GM19463 (cell line): Measurements from ENCODE around the gene SORT1.
A peak's percentile ranks its signal among the peaks of the same experiment; 100 is the strongest.
"Not testable (repeated sequence)": the region's sequence is repeated elsewhere in the genome, so short reads cannot be mapped to it uniquely, and the experiment has no call there.

Experiments used
- ATAC-seq: cut with Tn5 transposase; IDR thresholded peaks from one replicate; pipeline ENCODE4 v1.9.1; 2021; ENCODE audit warnings: mild to moderate bottlenecking, moderate library complexity; ENCODE audit not compliant: unreplicated experiment

Gene SORT1

DNA sequence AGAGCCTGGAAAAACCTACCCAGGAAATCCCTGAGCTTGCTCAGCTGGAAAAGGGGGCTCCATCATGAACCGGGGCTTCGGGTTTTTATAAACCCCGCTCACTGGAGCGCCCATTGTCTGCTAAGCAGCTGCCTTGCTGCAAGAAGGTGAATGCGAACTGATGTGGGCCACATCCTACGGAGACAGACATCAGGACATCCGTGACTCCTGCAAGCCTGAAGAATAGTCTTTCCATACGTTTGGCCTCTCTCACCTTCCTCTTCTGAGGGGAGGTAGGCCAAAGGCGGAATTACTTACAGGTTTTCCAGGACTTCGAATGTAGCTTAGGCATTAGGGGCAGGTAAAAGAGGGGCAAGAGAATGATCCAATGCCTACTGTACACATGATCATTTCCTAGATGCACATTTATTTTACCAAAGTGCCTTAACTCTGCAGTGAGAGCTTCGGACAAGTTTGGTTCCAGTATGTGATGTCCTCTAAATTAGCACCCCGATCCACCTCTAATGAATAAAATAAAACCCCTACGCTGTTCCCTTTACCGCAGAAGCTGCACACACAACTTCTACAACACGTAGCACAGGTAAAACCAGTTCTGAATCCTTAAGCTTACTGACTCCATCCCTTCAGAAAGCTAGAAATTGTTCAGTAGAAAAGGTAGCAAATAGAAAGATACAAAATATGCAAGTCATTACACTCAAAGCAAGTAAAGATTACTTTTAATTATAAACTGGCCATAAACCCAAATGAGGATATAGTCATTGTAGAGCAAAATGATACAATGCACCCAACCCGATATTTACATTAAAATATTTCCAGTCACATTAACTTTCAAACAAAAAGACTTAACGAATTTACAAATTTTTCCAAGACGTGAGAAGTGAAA lies 866 bp upstream of the SORT1 start:
- ATAC-seq: no peak

DNA sequence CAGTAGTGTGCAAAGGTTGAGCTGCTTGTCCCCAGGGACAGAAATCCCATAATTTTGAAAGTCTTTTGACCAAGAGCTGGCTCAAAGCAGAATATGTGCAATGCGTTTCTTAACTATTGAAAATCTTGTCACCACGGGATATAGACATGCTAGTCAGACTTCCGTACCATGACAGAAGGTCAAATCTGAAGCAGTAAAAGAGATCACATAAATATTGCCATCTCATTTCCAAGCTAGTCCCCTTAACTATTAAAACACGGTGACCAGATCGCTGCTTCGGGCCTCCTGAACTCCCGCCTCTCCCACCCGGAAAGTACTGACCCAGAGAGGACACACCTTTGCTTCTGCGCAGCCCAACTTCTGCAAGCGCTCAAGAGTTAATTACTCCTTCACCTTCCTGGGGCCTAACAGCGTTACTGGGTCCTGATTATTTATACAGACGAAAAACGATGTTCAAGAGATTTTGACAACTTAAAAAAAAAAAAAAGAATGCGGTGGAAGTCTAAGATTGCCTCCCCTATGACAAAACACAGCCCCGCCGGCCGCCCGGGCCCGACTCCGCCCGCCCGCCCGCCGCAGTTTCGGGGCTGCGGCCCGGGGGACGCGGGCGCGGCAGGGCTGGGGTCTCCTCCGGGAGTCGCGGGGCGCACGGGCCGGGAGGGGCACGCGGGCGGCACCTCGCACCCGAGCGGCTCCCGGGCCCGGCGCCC lies 692 bp downstream of the SORT1 start:
- ATAC-seq: peak; percentile 13

DNA sequence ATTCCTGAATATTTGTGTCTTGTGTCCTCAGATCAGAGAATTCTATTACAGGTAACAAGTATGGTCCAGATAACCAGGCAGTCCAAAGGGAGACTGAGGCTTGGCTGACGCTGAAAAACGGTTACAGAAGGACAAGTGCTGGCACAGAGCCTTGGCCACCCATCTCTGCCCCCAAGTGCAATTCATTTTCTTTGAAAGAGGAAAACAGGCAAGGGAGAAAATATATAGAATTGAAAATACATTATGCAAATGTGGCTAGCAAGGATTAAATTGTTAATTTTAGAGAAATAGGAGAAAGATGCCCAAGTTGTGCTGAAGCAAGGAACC lies 1.2 kb downstream of the SORT1 start:
- ATAC-seq: no peak

DNA sequence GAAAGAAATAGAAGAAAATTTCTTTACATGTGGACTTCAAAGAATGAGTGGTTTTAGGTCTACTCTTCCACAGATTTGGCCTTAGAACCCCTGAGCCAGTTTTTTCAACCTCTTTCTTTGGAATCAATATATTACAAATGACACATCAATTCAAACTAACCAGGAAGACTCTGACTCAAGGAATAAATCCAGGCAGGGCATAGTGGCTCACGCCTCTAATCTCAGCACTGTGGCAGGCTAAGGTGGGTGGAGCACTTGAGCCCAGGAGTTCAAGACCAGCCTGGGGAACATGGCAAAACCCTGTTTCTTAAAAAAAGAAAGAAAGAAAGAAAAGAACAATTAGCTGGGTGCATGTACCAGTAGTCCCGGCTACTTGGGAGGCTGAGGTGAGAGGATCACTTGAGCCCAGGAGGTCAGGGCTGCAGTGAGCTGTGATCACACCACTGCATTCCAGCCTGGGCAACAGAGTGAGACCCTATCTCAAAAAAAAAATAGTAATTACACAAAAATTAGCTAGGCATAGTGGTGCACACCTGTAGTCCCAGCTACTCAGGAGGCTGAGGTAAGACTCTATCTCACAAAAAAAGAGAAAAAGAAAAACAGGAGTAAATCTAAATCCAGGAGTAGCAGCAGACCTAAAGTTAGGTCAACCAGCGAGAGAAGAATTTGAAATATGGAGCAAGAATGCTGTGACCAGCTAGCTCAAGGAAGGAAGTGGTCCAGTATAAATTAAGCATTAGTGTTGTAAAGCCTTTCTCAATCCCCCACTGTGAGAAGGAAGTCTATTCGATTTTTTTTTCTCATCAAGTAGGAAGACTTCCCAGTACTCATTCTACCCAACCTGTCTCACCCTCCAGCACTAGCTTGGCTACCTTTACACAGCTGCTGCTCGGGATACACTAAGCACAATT lies 1.9 kb downstream of the SORT1 start:
- ATAC-seq: no peak

DNA sequence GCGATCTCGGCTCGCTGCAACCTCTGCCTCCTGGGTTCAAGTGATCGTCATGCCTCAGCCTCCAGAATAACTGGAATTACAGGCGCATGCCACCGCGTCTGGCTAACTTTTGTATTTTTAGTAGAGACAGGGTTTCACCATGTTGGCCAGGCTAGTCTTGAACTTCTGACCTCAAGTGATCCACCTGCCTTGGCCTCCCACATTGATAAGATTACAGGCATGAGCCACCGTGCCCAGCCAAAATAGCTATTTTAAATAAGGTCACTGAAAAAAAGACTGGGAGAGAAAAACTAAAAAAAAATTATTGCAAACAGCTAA lies 2.5 kb downstream of the SORT1 start:
- not testable (repeated sequence) for ATAC-seq

DNA sequence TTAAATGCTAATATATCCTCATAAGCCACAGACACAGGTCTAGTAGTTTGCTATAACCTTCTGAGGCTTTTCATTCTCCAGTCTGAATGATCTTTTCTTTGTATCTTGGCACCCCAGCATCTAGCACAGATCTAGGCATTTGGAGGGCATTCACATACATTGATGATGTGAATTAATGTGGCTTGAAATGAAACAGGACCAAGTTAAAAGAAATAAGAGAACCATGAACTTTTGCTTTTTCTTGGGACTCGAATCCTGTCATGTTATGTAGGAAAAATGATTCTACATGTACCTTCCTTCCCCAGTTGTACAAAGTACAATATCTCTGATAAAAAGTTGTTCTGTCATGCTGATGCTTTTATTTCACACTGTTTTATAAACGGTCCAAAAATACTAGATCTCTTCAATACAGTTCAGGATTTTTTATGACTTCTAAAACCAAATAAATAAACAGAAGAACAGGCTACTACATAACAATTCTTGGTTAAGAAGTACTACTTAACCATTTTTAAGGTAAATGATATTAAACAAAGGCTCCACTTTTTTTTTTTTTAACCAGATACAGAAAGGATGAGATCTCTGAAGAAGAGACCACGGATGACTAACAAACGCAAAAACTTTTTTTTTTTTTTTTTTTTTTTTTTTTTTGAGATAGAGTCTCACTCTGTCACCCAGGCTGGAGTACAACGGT lies 3.0 kb downstream of the SORT1 start:
- ATAC-seq: no peak

DNA sequence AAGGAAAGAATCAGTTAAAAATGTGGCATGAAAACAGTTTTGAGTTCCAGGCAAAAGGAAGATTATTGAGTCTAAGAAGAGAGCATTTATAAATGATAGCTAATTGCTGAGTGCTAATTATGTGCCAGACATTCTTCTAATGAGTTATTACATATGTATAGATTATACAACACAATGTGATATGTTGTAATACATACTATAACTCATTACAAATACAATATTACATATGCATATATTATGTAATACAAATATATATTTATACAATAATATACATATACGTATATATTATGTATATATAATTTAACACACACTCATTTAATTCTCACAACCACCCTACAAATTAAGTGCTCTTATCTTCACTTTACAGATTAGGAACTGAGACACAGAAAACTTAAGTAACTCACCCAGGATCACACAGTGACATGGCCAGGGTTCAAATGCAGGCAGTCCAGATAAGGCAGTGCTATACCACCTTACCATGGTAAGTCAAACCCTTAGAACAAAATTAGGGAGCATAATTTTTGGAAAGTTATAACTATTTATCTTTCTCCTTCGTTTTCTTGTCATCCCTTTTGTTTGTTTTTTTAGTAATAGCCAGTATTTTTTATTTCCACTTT lies 4.0 kb downstream of the SORT1 start:
- ATAC-seq: no peak

DNA sequence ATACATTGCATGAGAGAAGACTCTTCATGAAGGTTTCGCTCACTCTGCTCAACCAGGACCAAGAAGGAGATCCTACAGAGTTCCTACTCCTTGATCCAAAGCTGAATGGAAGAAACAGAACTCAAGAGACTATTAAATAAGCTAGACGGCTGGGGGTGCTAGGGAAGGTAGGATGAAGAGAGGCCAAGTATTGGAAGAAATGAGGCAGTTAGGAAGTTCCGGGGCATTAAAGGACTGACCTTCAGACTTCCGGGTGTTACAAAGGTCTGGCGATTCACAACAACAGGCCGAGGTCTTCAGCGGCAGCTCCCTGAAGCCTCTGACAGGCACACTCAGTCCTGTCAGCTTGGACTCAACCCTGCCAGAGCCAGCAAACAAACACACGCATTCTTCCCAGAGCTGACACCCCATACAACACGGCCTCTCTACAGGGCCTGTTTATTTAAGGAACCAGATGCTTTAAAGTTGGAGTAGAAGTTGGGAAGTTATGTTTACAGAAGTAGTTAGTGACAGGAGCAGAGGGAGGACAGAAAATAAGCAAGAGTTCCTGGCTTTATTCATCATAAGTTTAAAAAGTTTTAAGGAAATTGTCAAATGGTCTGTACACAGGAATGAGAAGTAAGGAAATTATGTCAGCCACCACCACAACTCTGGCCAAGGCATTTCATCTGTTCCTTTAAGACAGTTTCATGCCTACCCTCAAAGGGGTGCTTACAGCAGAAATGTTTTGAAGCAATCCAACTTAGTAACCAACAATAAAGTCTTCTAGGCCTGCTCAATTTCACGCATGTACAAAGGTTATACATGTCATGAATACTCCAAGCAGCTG lies 4.7 kb downstream of the SORT1 start:
- ATAC-seq: no peak

DNA sequence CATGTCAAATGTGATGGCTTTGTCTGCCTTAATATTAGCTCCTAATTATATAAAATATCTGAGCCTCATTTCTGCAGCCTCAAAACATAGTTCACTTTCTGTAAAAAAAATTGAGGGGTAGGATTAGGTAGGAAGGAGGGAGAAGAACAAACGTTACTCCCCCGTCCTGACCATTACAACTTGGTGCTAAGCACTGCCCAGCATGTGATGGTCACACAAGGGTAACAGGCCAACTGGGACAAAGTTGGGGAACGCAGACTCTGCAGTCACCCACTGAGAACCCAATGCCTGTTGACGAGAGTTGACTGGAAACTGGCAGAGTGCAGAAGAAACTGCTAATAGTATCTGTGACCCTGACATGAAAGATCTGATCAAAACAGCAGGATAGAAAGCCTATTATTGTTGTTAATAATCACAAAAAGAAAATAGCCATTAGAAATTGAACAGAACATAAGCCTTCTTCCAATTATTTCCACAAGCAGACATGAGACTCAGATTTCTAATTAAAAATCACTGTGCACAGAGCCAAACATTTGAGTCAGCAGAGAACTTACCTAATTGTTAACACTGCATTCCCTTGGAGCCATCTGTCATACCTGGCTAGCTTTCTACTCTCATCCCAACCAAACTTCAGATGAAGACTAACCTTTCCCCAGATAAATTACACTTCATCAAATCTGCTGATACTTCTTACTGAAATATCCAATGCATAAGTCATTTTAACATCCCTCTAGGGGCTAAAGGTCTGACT lies 5.5 kb downstream of the SORT1 start:
- no peak for ATAC-seq

DNA sequence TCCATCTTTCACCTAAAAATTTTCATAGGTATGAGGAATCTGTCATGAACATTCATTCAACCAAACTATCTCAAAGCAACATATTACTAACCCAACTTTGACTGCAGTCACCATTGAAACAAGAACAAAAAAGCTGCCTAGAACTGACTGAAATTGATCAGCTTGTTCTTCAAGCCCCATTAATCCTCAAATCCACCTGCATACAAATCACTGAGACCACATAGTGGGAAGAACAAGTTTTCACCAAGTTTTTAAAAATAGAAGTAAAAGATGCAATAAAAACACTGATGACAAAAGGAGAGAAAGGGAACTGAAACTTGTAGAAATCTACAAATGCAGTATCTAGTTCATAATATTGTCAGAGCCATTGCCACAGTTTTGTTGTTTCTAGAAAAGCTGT lies 6.1 kb downstream of the SORT1 start:
- peak; percentile 77 for ATAC-seq

DNA sequence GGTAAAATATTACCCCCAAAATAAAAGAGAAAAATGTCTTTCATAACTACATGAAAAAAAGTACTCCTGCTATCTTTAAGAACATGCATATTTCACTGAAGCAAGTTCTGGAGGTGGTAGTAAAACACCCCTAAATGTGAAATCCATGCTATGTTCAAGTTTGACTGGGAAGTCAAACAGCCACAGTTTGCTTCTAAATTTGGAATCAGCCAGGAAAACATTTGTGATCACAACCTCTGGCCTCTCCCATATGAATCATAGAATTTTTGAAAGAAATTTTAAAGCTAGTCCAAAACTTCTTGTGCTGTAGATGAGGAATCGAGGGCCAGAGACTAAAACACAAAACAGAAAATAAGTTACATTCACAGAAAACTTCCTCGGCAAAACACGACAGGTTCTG lies 6.6 kb downstream of the SORT1 start:
- ATAC-seq: no peak

DNA sequence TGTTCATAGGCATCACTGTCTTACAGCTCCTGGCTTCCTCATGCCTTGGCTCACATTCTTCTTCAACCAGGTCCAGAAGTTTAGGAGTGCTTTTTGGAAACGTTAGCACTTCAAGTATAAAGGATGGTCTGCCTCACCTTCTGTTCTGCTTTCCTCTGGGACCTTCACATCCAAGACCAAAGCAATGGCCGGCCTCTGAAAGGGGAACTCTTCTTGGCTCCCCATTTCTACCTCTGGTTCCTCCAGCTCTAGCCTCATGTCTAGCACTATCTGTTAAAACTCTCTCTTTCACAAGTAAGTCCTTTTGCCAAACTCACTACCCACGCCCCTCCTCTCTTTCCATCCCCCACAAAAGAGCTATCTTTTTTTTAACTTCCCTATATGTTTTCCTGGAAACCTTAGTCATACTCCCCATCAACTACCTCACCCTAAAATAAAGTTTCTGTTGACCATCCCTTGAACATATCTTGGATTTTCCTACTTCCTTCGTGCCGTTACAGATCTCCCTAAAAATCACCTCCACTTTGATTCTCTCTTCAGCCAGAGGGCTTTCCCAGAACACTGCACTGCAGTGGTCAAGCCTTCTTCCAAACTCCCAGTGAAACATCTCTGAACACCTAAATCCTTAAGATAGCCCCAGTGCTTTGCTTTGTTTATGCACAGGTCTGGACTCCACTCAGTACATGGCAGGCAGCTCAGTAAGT lies 7.9 kb downstream of the SORT1 start:
- no peak for ATAC-seq

DNA sequence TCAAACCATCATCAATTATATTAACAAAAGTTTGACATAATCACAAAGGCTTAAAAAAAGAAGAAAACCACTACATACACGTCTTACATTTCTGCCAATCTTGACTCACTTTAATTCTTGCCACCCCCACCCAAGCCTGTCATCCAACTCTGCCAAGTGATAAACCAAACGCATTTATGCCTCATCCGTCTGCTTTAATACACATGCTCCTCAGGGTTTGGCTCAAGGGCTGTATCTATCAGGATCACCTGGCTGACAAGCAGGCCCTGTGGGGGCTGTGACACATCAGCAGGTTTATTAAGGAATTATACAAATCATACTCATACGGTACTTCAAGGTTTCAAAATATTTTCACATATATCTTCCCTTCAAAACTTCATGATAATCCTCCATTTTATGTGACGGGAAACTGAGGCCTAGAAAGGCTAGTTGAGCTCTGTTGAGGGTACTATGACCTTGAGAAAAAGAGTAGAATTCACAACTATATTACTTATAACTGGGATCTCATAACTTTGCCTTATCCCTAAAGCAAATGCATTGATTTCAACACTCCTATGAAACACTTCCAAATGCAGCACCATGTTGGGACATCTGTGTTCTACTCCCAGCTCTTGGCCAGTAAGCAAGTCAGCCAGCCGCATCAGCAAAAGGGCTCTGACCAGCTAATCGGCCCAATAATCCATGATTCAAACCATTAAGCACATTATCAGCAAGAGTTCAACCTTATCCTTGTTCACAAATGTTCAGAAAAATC lies 8.7 kb downstream of the SORT1 start:
- ATAC-seq: no peak

DNA sequence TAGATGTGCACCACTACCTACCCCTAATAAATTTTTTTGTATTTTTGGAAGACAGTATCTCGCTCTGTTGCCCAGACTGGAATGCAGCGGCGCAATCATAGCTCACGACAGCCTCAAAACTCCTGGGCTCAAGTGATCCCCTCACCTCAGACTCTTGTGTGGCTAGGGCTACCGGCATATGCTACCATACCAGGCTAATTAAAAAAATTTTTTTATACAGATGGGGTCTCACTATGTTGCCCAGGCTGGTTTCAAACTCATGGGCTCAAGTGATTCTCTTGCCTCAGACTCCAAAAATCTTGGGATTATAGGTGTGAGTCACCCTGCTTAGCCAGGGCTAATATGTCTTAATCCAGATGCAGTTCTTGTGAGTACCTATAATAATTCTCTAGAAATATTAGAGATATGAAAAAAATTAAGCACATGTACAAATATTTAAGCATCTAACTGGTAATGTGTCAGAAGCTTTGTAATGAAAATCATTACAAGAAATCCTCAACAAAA lies 9.5 kb downstream of the SORT1 start:
- no peak for ATAC-seq

DNA sequence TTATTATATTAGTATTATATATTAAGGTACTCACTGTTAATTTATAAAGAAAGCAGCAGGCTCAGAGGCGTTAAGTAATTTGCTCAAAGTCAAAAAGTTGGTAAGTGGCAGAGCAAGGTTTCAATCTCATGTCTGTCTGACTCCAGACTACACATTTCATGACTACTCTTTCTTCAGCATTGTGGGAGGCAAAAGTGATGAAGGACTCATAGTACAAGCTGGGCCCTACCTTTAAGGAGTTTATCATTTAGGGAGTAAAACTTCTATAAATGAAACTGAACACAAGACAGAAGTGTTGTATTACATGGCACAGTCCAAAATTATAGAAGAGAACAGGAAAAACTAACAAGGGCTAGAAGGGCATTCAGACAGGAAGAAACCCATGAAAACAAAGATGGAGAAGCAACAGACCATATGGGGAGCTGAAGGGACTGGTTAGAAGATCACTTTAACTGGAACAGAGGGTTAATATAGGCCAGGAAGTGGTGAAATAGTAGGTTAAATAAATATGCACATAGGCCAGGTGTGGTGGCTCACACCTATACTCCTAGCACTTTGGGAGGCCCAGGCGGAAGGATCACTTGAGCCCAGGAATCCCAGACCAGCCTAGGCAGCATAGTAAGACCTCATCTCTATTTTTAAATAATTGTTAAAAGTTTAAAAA lies 11.5 kb downstream of the SORT1 start:
- ATAC-seq: no peak

DNA sequence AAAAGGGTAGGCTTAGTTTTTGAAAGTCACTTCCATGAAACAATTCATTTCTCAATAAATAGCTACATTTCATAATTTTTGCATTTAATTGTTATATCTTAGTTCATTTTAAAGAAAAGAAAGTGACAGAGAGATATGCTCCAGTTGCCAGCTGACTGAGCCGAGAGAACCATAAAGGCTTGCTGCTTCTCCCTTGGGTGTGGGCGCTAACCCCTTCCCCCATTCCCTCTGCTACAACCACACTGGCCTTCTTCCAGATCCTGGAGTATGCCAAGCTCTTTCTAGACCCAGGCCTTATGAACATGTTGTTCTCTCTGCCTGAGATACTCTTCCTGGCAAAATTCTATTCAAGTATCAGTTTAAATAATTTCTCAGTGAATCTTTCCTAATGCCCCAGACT lies 12.3 kb downstream of the SORT1 start:
- no peak for ATAC-seq

DNA sequence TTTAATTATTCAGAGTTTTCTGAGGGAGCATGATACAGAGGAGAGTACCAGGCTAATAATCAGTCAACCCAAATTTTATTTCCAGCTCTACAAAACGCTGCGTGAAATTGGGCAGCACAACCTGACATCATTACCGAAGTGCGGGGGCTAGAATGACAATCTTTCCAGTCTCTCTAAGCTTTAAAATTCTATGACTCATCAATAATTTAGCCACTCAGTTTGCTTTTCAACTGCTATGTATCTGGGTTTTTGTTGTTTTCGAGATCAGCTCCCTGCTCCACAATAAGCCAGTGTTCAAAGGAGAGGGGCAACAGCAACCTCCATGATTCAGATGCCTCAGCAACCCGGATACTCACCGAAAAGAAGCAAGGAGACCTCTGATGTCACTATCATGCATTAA lies 13.9 kb downstream of the SORT1 start:
- no peak for ATAC-seq
